GM19395 (cell line): ENCODE measurements around the gene LAMC1.
"Not testable (repeated sequence)": the region's sequence is repeated elsewhere in the genome, so short reads cannot be mapped to it uniquely, and the experiment has no call there.

ENCODE experiments used
- ATAC-seq: cut with Tn5 transposase; IDR thresholded peaks from one replicate; pipeline ENCODE4 v1.9.1; 2021; ENCODE audit warnings: mild to moderate bottlenecking, moderate library complexity; ENCODE audit not compliant: unreplicated experiment

LAMC1 gene

GRCh38 chr1:183142171-183142570 lies 119.0 kb downstream of the LAMC1 start:
- ATAC-seq = no peak

- no peak for ATAC-seq
These were observed 120.5 kb downstream of the LAMC1 start for GRCh38 chr1:183143576-183144315.

- ATAC-seq = no peak
These were observed 121.5 kb downstream of the LAMC1 start for GRCh38 chr1:183144752-183145151.

GRCh38 chr1:183147735-183148134 lies 124.5 kb downstream of the LAMC1 start:
- no peak for ATAC-seq

GRCh38 chr1:183148599-183148998 lies 125.4 kb downstream of the LAMC1 start:
- no peak for ATAC-seq

- no peak for ATAC-seq
These were observed 126.1 kb downstream of the LAMC1 start for GRCh38 chr1:183149273-183149672.

- not testable (repeated sequence) for ATAC-seq
These were observed 126.8 kb downstream of the LAMC1 start for GRCh38 chr1:183150032-183150431.

GRCh38 chr1:183150445-183150844 lies 127.2 kb downstream of the LAMC1 start:
- ATAC-seq = no peak

- ATAC-seq = no peak
These were observed 129.0 kb downstream of the LAMC1 start for GRCh38 chr1:183152180-183152579.

- ATAC-seq = no peak
These were observed 132.7 kb downstream of the LAMC1 start for GRCh38 chr1:183155939-183156338.

GRCh38 chr1:183159960-183160359 lies 136.7 kb downstream of the LAMC1 start:
- ATAC-seq = no peak

- no peak for ATAC-seq
These were observed 138.2 kb downstream of the LAMC1 start for GRCh38 chr1:183161391-183161790.

GRCh38 chr1:183163316-183163715 lies 140.1 kb downstream of the LAMC1 start:
- ATAC-seq = no peak

GRCh38 chr1:183164340-183164739 lies 141.1 kb downstream of the LAMC1 start:
- no peak for ATAC-seq

GRCh38 chr1:183164963-183165362 lies 141.7 kb downstream of the LAMC1 start:
- no peak for ATAC-seq

- ATAC-seq = no peak
These were observed 142.2 kb downstream of the LAMC1 start for GRCh38 chr1:183165456-183165855.

GRCh38 chr1:183166454-183166853 lies 143.2 kb downstream of the LAMC1 start:
- ATAC-seq = no peak

GRCh38 chr1:183167676-183168075 lies 144.5 kb downstream of the LAMC1 start:
- ATAC-seq = no peak

- ATAC-seq = no peak
These were observed 145.1 kb downstream of the LAMC1 start for GRCh38 chr1:183168308-183168707.

- no peak for ATAC-seq
These were observed 150.6 kb downstream of the LAMC1 start for GRCh38 chr1:183173828-183174227.

GRCh38 chr1:183175631-183176030 lies 152.4 kb downstream of the LAMC1 start:
- no peak for ATAC-seq

- ATAC-seq = no peak
These were observed 155.3 kb downstream of the LAMC1 start for GRCh38 chr1:183178545-183178944.

GRCh38 chr1:183179033-183179432 lies 155.8 kb downstream of the LAMC1 start:
- ATAC-seq = no peak
